ENCODE measurements around the gene PITPNB. TPM values are rescaled to one million over a fixed set of nuclear protein-coding genes. Genes with fewer than 3 reads are reported as not detected.

PITPNB gene
- total and polyA plus RNA-seq, 7 donors, result 20.4 to 135 (median 79.9) TPM

GRCh38 chr22:27961182-27961581 lies 42.1 kb upstream of the PITPNB start:
- 85 to 86% methylated on average over 4 of the region's 4 CpGs for WGBS, 2 donors
- no peak overlapping the region for H3K27ac ChIP-seq
- peaks cover 0 to 11% (median 6%) of the 10 kb centered on the region in 4 donors for H3K4me1 ChIP-seq
- TF ChIP-seq EP300 (IDR thresholded peaks at IDR 0.05) (no peak), CTCF (IDR thresholded peaks at IDR 0.05) (no peak), POLR2AphosphoS5 (IDR thresholded peaks at IDR 0.05) (no peak), POLR2A (IDR thresholded peaks at IDR 0.05) (no peak)
- intact Hi-C loops (cut with DNase I), result no loop called here
- DNase-seq, result no peak
- H3K9me3 ChIP-seq, result no peaks in the 10 kb centered on the region
- no peaks in the 10 kb centered on the region for H3K36me3 ChIP-seq
- no peaks in the 10 kb centered on the region for H3K27me3 ChIP-seq
- H3K4me3 ChIP-seq, result no peak overlapping the region

GRCh38 chr22:27959335-27960090 lies 40.5 kb upstream of the PITPNB start:
- no peak overlapping the region for H3K4me3 ChIP-seq
- WGBS, 2 donors, result 82 to 88% methylated on average over 8 of the region's 8 CpGs
- H3K9me3 ChIP-seq, result no peaks in the 10 kb centered on the region
- DNase-seq, result no peak
- TF ChIP-seq CTCF (IDR thresholded peaks at IDR 0.05) (no peak), EP300 (IDR thresholded peaks at IDR 0.05) (no peak), POLR2A (IDR thresholded peaks at IDR 0.05) (no peak), POLR2AphosphoS5 (IDR thresholded peaks at IDR 0.05) (no peak)
- no peaks in the 10 kb centered on the region for H3K27me3 ChIP-seq
- no peaks in the 10 kb centered on the region for H3K36me3 ChIP-seq
- H3K4me1 ChIP-seq, result peaks cover 0 to 11% (median 6%) of the 10 kb centered on the region in 4 donors
- no peak overlapping the region for H3K27ac ChIP-seq
- intact Hi-C loops (cut with DNase I), result no loop called here

DNA sequence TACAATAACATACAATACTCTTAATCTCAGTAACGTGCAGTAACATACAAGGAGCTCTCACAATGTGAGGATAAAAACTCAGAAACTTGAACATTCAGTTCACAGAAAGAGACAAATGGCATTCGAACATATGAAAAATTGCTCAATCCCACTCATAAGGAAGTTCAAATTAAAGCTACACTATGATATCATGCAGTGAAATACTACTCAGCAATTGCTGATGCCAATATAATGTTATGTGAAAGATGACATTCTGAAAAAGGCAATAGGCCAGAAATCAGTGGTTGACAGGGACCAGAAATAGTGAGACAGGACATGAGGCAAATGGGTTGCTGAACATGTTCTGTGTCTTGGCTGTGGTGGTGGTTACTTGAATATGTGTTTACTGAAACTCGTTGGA lies 33.7 kb upstream of the PITPNB start:
- peaks cover 0 to 4% (median 2%) of the 10 kb centered on the region in 4 donors for H3K4me1 ChIP-seq
- H3K9me3 ChIP-seq, result no peaks in the 10 kb centered on the region
- no peak overlapping the region for H3K4me3 ChIP-seq
- intact Hi-C loops (cut with DNase I), result no loop called here
- DNase-seq, result no peak
- no peaks in the 10 kb centered on the region for H3K27me3 ChIP-seq
- no peak for TF ChIP-seq POLR2AphosphoS5 (IDR thresholded peaks at IDR 0.05)
- no peak for TF ChIP-seq POLR2A (IDR thresholded peaks at IDR 0.05)
- TF ChIP-seq CTCF (IDR thresholded peaks at IDR 0.05), result no peak
- TF ChIP-seq EP300 (IDR thresholded peaks at IDR 0.05), result no peak
- no peak overlapping the region for H3K27ac ChIP-seq
- 76 to 83% methylated on average over 3 of the region's 3 CpGs for WGBS, 2 donors
- no peaks in the 10 kb centered on the region for H3K36me3 ChIP-seq

- DNase-seq, result no peak
- no peak overlapping the region for H3K4me3 ChIP-seq
- no peaks in the 10 kb centered on the region for H3K36me3 ChIP-seq
- H3K9me3 ChIP-seq, result no peaks in the 10 kb centered on the region
- TF ChIP-seq POLR2AphosphoS5 (IDR thresholded peaks at IDR 0.05), result no peak
- no peak for TF ChIP-seq POLR2A (IDR thresholded peaks at IDR 0.05)
- TF ChIP-seq EP300 (IDR thresholded peaks at IDR 0.05), result no peak
- TF ChIP-seq CTCF (IDR thresholded peaks at IDR 0.05), result no peak
- H3K27ac ChIP-seq, result no peak overlapping the region
- no peaks in the 10 kb centered on the region for H3K27me3 ChIP-seq
- peaks cover 0 to 4% (median 2%) of the 10 kb centered on the region in 4 donors for H3K4me1 ChIP-seq
- intact Hi-C loops (cut with DNase I), result no loop called here
- WGBS, 2 donors, result 85 to 89% methylated on average over 3 of the region's 3 CpGs
Measured at GRCh38 chr22:27952091-27952490, 33.0 kb upstream of the PITPNB start.

Data from sigmoid colon (tissue), 7 donors.